ENCODE measurements around the gene ACTR8. TPM values are rescaled to one million over a fixed set of nuclear protein-coding genes. Genes with fewer than 3 reads are reported as not detected.

The ACTR8 gene
- polyA plus RNA-seq, 1 donor from 2014 or later = 28.4 TPM

DNA sequence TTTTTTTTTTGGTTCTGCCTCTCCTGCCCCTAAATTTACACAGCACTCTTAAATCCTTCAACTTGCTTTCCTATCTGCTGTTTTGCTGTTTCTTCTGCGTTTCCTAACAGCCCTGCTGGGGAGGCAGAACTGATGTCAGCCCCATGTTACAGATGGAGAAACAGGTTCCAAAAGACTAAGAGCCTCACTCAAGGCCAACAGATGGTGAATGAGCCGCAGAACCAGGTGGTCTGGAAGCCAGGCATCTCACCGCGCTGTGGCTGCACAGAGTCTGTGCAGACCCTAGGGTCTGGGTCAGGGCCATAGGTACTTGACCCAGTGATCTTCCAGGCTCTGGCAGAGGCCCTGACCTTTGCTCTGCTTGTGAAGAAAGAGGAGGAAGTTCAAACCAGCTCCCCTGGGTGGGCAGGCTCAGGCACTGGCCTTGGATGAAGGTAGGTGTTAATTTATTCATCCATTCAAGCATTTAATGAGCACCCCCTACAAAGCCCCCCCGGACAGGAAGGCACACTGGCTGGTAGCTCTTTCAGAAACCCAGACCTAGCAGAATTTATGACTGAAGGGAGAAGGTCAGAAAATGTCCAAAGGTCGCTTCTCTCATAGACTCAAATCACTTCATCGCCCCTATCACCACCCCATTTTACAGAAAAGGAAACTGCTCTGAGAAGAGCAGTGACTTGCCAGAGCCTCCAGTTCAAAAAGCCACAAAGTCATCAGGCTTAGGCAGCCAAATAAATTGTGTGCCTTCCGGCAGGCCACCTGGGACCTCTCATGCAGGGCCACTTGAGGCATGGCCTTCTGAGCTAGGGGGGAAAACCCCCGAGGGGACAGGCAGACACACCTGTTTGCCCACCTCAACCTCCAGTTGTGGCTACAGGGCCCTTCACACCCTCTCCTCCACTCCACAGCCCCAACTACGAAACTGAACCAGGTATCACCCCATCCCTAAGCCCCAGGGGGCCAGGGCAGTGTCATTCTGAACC is 38.5 kb downstream of the ACTR8 start:
- Histone ChIP-seq H3K4me3 (ENCODE audit: low read length) (no peak overlapping the region), H3K9ac (ENCODE audit: low read length) (no peak overlapping the region), H3K27me3 (ENCODE audit: insufficient read depth, low read depth, low read length) (peaks cover 34% of the 10 kb centered on the region), H4K20me1 (ENCODE audit: insufficient read depth) (no peaks in the 10 kb centered on the region), H3F3A (ENCODE audit: insufficient read depth, low read length, poor library complexity, severe bottlenecking) (no peaks in the 10 kb centered on the region), H3K27ac (ENCODE audit: low read length) (no peak overlapping the region), H2AFZ (ENCODE audit: low read depth, low read length) (no peak overlapping the region), H3K9me2 (ENCODE audit: insufficient read depth, low read length) (no peaks in the 10 kb centered on the region), H3K4me2 (ENCODE audit: low read length) (no peak overlapping the region), H3K9me3 (ENCODE audit: low read length) (no peaks in the 10 kb centered on the region), H3K36me3 (ENCODE audit: insufficient read depth, low read length) (no peaks in the 10 kb centered on the region), H3K79me2 (replicated peaks; ENCODE audit: insufficient read depth, low read length) (no peaks in the 10 kb centered on the region)
- TF ChIP-seq MXI1 (conservative IDR thresholded peaks at IDR 0.05; ENCODE audit: poor library complexity, severe bottlenecking) = no peak
- no peak for TF ChIP-seq EP300 (conservative IDR thresholded peaks at IDR 0.05; ENCODE audit: poor library complexity, severe bottlenecking)

DNA sequence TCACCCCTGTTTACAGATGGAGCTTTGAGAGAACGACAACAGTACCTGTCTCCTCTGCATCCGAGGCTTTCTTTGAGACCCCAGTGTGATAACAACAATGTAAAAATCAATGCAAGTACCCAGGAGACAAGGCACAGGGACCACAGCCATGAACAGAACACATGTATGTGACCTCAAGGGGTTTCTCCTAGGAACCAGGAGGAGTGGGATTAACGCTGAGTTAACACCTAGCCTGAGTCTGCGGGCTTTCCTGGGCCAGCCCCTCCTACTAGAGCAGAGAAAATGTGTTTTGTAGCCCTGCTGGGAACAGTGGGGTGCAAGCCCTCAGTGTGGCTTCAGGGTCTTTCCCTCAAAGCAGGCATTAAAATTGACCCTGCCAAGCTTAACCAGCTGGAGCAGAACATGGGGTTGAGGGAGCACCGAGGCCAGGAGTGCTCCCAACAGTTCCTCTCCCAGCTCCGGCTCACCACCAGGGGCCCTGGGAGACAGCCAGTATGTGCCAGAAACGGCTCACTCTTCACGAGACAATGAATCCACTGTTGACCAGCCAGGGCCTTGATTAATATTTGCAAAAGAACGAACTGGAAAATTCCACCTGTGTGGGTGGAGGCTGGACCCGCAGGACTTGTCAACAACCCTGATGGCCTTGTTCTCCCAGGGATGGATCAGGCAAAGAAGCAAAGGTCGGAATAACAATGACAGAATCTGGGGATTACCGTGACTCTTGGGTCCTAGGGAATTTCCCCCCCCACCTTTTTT is 39.3 kb downstream of the ACTR8 start:
- Histone ChIP-seq H3F3A (ENCODE audit: insufficient read depth, low read length, poor library complexity, severe bottlenecking) (no peaks in the 10 kb centered on the region), H3K4me2 (ENCODE audit: low read length) (no peak overlapping the region), H3K9me3 (ENCODE audit: low read length) (no peaks in the 10 kb centered on the region), H3K27me3 (ENCODE audit: insufficient read depth, low read depth, low read length) (peaks cover 34% of the 10 kb centered on the region), H3K36me3 (ENCODE audit: insufficient read depth, low read length) (no peaks in the 10 kb centered on the region), H3K27ac (ENCODE audit: low read length) (no peak overlapping the region), H3K79me2 (replicated peaks; ENCODE audit: insufficient read depth, low read length) (no peaks in the 10 kb centered on the region), H3K9ac (ENCODE audit: low read length) (no peak overlapping the region), H3K4me3 (ENCODE audit: low read length) (no peak overlapping the region), H3K9me2 (ENCODE audit: insufficient read depth, low read length) (no peaks in the 10 kb centered on the region), H2AFZ (ENCODE audit: low read depth, low read length) (no peak overlapping the region), H4K20me1 (ENCODE audit: insufficient read depth) (no peaks in the 10 kb centered on the region)
- TF ChIP-seq SMC3 (conservative IDR thresholded peaks at IDR 0.05; ENCODE audit: poor library complexity) = no peak
- no peak for TF ChIP-seq POLR2AphosphoS5 (IDR thresholded peaks at IDR 0.05)
- no peak for TF ChIP-seq TAF1 (IDR thresholded peaks at IDR 0.05; ENCODE audit: low read depth)
- no peak for TF ChIP-seq RAD21 (conservative IDR thresholded peaks at IDR 0.05)
- TF ChIP-seq, protein P1, sequence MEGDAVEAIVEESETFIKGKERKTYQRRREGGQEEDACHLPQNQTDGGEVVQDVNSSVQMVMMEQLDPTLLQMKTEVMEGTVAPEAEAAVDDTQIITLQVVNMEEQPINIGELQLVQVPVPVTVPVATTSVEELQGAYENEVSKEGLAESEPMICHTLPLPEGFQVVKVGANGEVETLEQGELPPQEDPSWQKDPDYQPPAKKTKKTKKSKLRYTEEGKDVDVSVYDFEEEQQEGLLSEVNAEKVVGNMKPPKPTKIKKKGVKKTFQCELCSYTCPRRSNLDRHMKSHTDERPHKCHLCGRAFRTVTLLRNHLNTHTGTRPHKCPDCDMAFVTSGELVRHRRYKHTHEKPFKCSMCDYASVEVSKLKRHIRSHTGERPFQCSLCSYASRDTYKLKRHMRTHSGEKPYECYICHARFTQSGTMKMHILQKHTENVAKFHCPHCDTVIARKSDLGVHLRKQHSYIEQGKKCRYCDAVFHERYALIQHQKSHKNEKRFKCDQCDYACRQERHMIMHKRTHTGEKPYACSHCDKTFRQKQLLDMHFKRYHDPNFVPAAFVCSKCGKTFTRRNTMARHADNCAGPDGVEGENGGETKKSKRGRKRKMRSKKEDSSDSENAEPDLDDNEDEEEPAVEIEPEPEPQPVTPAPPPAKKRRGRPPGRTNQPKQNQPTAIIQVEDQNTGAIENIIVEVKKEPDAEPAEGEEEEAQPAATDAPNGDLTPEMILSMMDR (IDR thresholded peaks at IDR 0.05; ENCODE audit: poor library complexity, severe bottlenecking) = no peak
- no peak for TF ChIP-seq EZH2 (IDR thresholded peaks at IDR 0.05; ENCODE audit: borderline replicate concordance, insufficient read depth, low read length, poor library complexity, severe bottlenecking)
- TF ChIP-seq EP300 (conservative IDR thresholded peaks at IDR 0.05; ENCODE audit: poor library complexity, severe bottlenecking) = no peak
- no peak for TF ChIP-seq MXI1 (conservative IDR thresholded peaks at IDR 0.05; ENCODE audit: poor library complexity, severe bottlenecking)
- TF ChIP-seq, protein P2, sequence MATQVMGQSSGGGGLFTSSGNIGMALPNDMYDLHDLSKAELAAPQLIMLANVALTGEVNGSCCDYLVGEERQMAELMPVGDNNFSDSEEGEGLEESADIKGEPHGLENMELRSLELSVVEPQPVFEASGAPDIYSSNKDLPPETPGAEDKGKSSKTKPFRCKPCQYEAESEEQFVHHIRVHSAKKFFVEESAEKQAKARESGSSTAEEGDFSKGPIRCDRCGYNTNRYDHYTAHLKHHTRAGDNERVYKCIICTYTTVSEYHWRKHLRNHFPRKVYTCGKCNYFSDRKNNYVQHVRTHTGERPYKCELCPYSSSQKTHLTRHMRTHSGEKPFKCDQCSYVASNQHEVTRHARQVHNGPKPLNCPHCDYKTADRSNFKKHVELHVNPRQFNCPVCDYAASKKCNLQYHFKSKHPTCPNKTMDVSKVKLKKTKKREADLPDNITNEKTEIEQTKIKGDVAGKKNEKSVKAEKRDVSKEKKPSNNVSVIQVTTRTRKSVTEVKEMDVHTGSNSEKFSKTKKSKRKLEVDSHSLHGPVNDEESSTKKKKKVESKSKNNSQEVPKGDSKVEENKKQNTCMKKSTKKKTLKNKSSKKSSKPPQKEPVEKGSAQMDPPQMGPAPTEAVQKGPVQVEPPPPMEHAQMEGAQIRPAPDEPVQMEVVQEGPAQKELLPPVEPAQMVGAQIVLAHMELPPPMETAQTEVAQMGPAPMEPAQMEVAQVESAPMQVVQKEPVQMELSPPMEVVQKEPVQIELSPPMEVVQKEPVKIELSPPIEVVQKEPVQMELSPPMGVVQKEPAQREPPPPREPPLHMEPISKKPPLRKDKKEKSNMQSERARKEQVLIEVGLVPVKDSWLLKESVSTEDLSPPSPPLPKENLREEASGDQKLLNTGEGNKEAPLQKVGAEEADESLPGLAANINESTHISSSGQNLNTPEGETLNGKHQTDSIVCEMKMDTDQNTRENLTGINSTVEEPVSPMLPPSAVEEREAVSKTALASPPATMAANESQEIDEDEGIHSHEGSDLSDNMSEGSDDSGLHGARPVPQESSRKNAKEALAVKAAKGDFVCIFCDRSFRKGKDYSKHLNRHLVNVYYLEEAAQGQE (IDR thresholded peaks at IDR 0.05; ENCODE audit: borderline replicate concordance) = no peak

All from neural cell (in vitro differentiated cells).